DND-41 (cell line): Measurements from ENCODE around the gene PATE3.

Source experiments
- ATAC-seq: fragments of 200-7000 bp; cut with Tn5 transposase; 3 replicates; pipeline ENCODE4 v1.9.1; 2021; ENCODE audit warnings: low read depth; ENCODE audit not compliant: insufficient read depth
- DNase-seq: peaks from one replicate; pipeline ENCODE4 v3.0.0-alpha.2; 2020
- H2AFZ ChIP-seq: 2 replicates; pipeline ENCODE4 v1.6.0; 2012; ENCODE audit warnings: low read depth, low read length
- H3K27ac ChIP-seq: 2 replicates; pipeline ENCODE4 v1.5.1; 2012; ENCODE audit warnings: low read length, inconsistent platforms
- H3K27me3 ChIP-seq: fragments of 200-600 bp; sonication (generic); 2 replicates; pipeline ENCODE4 v1.6.0; 2012; ENCODE audit warnings: low read length, mild to moderate bottlenecking, inconsistent platforms; ENCODE audit not compliant: insufficient read depth, poor library complexity
- H3K36me3 ChIP-seq: 2 replicates; pipeline ENCODE4 v1.5.1; 2012; ENCODE audit warnings: low read length, inconsistent platforms; ENCODE audit not compliant: insufficient read depth
- H3K4me1 ChIP-seq: 2 replicates; pipeline ENCODE4 v1.5.1; 2012; ENCODE audit warnings: mild to moderate bottlenecking, low read length; ENCODE audit not compliant: insufficient read depth
- H3K4me2 ChIP-seq: 2 replicates; pipeline ENCODE4 v1.6.0; 2012; ENCODE audit warnings: mild to moderate bottlenecking, moderate library complexity, low read length, inconsistent platforms; ENCODE audit not compliant: insufficient read depth
- H3K4me3 ChIP-seq, 2 experiments: fragments of 200-600 bp in 1 of 2; shearing (Covaris generic) in 1 of 2; 2 replicates each; pipeline ENCODE4 v1.5.1; 2012 to 2016; ENCODE audit warnings: inconsistent platforms in 2 of 2, low read length in 2 of 2, mild to moderate bottlenecking in 2 of 2, low read depth in 1 of 2, moderate library complexity in 1 of 2
- H3K79me2 ChIP-seq: 2 replicates; pipeline ENCODE4 v1.6.0; 2012; ENCODE audit warnings: low read length, inconsistent platforms; ENCODE audit not compliant: insufficient read depth
- H3K9ac ChIP-seq: 2 replicates; pipeline ENCODE4 v1.6.0; 2012; ENCODE audit warnings: low read depth, mild to moderate bottlenecking, inconsistent platforms, low read length, moderate library complexity
- H3K9me3 ChIP-seq: 2 replicates; pipeline ENCODE4 v1.5.1; 2012; ENCODE audit warnings: low read length, moderate library complexity, mild to moderate bottlenecking, inconsistent platforms; ENCODE audit not compliant: insufficient read depth, severe bottlenecking
- H4K20me1 ChIP-seq: 2 replicates; pipeline ENCODE4 v1.6.0; 2012; ENCODE audit warnings: low read length; ENCODE audit not compliant: insufficient read depth
- EZH2 ChIP-seq: IDR thresholded peaks from 3 replicates; pipeline ENCODE4 v1.6.1; 2012; ENCODE audit warnings: borderline replicate concordance, low read depth, mild to moderate bottlenecking, moderate library complexity, low read length, inconsistent platforms; ENCODE audit not compliant: severe bottlenecking
- TF ChIP-seq, protein P1 (sequence below): IDR thresholded peaks from 2 replicates; pipeline ENCODE4 v1.5.1; 2012; ENCODE audit warnings: borderline replicate concordance, low read length, moderate library complexity, mild to moderate bottlenecking; ENCODE audit not compliant: poor library complexity, severe bottlenecking; ENCODE audit errors: extremely low read depth

Gene PATE3

DNA sequence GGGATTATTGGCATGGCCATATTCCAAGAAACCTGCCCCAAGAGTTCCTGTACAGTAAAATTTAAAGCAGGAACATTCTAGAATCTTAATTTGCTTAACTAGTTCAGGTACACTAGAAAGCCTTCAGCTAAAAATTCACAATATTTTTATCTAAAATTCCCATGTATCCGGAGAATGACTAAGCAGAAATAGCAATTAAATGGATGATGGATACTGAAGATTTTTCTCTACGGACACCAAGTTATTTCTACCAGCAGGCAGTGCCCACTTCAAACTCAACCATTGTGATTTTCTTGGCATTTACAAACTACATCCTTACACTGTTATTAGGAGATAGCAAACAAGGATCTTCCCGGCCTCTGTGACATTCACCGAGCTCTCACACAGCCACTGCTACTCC lies 2.9 kb downstream of the PATE3 start:
- H3K4me3 ChIP-seq = no peak overlapping the region
- H3K79me2 ChIP-seq = no peaks in the 10 kb centered on the region
- H3K27me3 ChIP-seq = peaks cover 2% of the 10 kb centered on the region
- H3K36me3 ChIP-seq = no peaks in the 10 kb centered on the region
- ATAC-seq (no peak), DNase-seq (no peak)
- TF ChIP-seq EZH2 = no peak
- TF ChIP-seq, protein P1, sequence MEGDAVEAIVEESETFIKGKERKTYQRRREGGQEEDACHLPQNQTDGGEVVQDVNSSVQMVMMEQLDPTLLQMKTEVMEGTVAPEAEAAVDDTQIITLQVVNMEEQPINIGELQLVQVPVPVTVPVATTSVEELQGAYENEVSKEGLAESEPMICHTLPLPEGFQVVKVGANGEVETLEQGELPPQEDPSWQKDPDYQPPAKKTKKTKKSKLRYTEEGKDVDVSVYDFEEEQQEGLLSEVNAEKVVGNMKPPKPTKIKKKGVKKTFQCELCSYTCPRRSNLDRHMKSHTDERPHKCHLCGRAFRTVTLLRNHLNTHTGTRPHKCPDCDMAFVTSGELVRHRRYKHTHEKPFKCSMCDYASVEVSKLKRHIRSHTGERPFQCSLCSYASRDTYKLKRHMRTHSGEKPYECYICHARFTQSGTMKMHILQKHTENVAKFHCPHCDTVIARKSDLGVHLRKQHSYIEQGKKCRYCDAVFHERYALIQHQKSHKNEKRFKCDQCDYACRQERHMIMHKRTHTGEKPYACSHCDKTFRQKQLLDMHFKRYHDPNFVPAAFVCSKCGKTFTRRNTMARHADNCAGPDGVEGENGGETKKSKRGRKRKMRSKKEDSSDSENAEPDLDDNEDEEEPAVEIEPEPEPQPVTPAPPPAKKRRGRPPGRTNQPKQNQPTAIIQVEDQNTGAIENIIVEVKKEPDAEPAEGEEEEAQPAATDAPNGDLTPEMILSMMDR = no peak
- H3K27ac ChIP-seq = no peak overlapping the region
- no peak overlapping the region for H3K4me2 ChIP-seq
- no peak overlapping the region for H3K9ac ChIP-seq
- no peaks in the 10 kb centered on the region for H3K9me3 ChIP-seq
- no peaks in the 10 kb centered on the region for H4K20me1 ChIP-seq
- no peak overlapping the region for H2AFZ ChIP-seq
- no peaks in the 10 kb centered on the region for H3K4me1 ChIP-seq

DNA sequence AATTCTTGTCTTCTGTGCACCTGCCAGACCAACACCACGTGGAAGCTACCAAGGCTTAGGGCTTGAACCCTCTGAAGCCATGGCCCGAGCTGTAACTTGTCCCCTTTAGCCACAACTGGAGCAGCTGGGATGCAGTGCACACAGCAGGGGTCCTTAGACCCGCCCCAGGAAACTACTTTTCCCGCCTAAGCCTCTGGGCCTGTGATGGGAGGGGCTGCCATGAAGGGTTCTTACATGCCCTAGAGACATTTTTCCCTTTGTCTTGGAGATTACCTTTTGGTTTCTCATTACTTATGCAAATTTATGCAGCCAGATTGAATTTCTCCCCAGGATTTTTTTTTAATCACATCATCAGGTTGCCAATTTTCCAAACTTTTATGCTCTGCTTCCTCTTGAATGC lies 9.7 kb downstream of the PATE3 start:
- no peak overlapping the region for H3K27ac ChIP-seq
- H3K4me2 ChIP-seq = no peak overlapping the region
- peaks cover 8% of the 10 kb centered on the region for H3K9me3 ChIP-seq
- H4K20me1 ChIP-seq = no peaks in the 10 kb centered on the region
- no peaks in the 10 kb centered on the region for H3K4me1 ChIP-seq
- H3K4me3 ChIP-seq = no peak overlapping the region
- H3K9ac ChIP-seq = no peak overlapping the region
- no peaks in the 10 kb centered on the region for H3K36me3 ChIP-seq
- H3K27me3 ChIP-seq = no peaks in the 10 kb centered on the region
- H3K79me2 ChIP-seq = no peaks in the 10 kb centered on the region
- no peak for ATAC-seq
- TF ChIP-seq, protein P1 = no peak
- TF ChIP-seq EZH2 = no peak
- no peak for DNase-seq
- H2AFZ ChIP-seq = no peak overlapping the region

DNA sequence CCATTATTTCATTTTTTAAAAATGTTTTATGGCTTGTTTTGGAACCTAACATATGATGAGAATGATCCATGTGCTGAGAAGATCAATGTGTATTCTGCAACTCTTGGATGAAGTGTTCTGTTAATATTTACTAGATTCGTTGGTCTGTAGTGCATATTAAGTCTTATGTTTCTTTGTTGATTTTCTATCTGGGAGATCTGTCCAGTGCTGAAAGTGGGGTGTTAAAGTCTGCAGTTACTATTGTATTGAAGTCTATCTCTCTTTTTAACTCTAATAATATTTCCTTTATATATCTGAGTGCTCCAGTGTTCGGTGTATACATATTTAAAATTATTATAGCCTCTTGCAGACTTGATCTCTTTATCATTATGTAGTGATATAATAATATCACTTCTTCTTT lies 11.9 kb downstream of the PATE3 start:
- Histone ChIP-seq H3K9ac (no peak overlapping the region), H3K27ac (no peak overlapping the region), H3K4me3 (no peak overlapping the region), H3K4me1 (no peaks in the 10 kb centered on the region), H3K9me3 (peaks cover 20% of the 10 kb centered on the region), H3K36me3 (no peaks in the 10 kb centered on the region), H3K4me2 (no peak overlapping the region), H3K79me2 (no peaks in the 10 kb centered on the region), H3K27me3 (no peaks in the 10 kb centered on the region), H2AFZ (no peak overlapping the region), H4K20me1 (no peaks in the 10 kb centered on the region)
- TF ChIP-seq EZH2 = no peak
- TF ChIP-seq, protein P1 = no peak
- DNase-seq (no peak), ATAC-seq (no peak)

DNA sequence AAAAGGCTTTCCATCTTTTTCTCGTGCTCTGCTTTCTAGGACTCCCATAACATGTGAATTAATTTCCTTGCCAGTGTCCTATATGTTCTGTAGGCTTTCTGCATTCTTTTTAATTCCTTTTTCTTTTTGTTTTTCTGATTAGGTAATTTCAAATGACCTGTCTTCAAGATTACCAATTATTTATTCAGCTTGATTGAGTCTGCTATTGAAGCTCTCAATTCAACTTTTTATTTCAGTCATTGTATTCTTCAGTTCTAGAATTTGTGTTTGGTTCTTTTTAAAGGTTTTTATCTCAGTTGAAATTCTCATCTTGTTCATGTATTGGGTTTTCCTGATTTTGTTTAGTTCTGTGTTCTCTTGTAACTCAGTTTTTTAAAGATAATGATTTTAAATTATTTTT lies 14.5 kb downstream of the PATE3 start:
- no peak overlapping the region for H3K27ac ChIP-seq
- no peak for TF ChIP-seq EZH2
- TF ChIP-seq, protein P1 = no peak
- H3K27me3 ChIP-seq = no peaks in the 10 kb centered on the region
- H3K4me3 ChIP-seq = no peak overlapping the region
- no peak overlapping the region for H3K9ac ChIP-seq
- no peak for DNase-seq
- H4K20me1 ChIP-seq = no peaks in the 10 kb centered on the region
- peaks cover 20% of the 10 kb centered on the region for H3K9me3 ChIP-seq
- H3K36me3 ChIP-seq = no peaks in the 10 kb centered on the region
- H2AFZ ChIP-seq = no peak overlapping the region
- no peaks in the 10 kb centered on the region for H3K79me2 ChIP-seq
- H3K4me2 ChIP-seq = no peak overlapping the region
- no peaks in the 10 kb centered on the region for H3K4me1 ChIP-seq
- ATAC-seq = no peak
